Stimulated activated CD8-positive, alpha-beta memory T cell treated with anti-CD3 and anti-CD28 coated beads, Interleukin-2, amount 100 ng/mL, for 48 hours (primary cell): ENCODE results near the gene PXDC1.
"Not testable (repeated sequence)": the region's sequence is repeated elsewhere in the genome, so short reads cannot be mapped to it uniquely, and the experiment has no call there.

Experiments
- DNase-seq, 2 donors: peaks; one replicate each; pipeline ENCODE4 v3.0.0-alpha.2; 2020; ENCODE audit warnings: low read depth in 2 of 2

Gene PXDC1

DNA sequence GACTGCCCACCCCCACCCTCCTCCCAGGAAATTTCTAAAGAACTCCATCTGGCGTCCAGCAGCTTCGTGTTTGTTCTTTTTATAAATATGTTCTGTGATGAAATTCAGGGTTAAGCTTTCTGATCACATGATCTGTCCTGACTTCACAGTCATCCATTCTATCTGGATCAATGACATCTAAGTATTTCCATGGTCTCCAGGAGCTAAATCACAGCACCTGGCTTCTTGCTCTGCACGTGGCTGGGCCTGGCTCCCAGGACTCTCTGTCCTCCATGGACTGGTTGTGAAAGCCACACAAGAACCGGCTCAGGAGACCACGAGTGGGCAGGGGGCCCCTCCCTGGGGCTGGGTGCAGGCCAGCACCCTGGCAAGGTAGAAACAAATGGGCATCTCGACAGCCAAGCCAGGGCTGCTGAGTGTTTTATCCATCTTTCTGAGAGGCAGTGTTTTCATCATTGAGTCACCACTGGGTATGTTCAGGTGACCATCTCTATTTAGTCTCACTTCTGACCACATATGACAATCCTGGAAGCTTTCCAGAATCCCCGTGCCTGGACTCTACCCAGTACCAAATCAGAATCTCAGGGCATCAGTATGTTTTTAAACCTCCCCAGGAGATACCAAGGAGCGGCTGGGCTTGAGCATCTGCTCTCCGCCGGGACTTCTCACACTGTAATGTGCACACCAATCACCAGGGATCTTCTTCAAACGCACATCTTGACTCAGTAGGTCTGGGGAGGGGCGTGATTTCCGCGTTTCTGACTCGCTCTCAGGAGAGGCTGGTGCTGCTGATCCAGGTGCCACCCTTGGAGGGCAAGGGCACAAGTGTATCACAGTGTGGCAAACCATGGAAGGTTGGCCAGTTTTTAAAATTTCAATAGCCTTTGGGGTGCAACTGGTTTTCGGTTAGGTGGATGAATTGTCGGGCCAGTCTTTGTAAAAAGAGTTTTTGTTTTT, 31.6 kb upstream of the PXDC1 start:
- DNase-seq: no peak

DNA sequence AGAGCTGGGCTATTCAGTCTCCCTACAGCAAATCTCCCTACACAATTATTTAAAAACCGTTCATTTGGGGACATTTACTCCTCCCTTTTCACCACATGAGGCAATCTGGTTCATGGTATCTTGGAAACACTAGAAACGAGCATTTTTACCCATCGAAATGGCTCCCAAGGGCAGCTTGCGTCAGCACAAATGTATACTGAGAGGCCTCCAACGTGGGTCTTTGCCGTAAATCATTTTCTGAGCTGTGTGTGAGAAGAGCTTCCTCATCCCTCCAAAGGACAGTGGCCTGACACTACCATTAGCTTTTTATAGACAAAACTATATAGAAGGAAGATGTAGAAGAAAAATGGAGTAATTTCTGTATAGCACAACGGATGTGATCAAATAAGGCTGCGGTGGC, 30.0 kb upstream of the PXDC1 start:
- no peak for DNase-seq

DNA sequence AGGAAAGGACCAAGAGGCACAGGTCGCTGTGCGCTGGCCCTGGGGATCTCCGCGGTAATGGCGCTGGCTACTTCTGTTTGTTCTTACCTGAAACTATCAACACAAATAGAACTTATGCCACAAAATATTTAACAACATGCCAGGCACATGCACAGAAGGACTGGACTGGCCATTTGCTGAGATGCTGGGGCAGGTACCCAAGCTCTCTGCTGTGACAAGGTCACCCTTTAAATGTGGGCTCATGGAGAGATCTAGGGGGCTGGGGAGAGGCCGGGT, 28.0 kb upstream of the PXDC1 start:
- no peak for DNase-seq

DNA sequence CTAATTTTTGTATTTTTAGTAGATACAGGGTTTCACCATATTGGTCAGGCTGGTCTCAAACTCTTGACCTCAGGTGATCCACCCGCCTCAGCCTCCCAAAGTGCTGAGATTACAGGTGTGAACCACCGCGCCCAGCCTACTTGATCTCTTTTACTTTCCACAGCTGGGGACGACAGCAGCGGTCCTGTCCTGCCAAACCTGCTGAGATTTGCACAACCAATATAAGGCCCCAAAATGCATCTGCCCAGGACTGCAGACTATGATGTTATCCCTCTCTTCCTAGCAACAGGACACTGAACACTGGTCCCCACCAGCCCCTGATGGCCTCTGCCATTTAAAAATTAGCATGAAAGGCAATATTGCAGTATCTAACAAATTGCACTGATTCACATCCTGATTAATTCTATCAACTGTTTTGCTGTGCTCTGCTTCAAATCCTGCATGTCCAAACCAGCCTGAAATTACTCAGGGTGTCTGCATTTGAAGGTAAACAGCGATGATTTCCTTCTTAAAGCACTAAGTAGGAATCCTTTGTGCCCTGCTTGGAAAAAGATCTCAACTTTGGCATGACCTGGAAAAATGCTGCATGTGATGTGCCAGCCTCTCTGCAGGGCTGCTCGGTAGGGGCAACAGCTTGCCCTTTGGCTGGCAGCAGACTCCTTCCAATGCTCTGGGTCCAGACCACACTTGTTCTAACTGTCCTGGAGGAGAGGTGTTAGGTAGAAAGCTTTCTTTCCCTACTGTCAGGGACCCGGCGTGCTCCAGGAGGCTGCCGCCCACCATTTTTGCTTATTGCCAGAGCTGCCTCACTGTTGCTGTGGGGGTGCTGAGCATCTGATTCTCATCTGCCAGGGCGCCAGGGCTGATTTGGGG, 27.4 kb upstream of the PXDC1 start:
- DNase-seq: no peak

DNA sequence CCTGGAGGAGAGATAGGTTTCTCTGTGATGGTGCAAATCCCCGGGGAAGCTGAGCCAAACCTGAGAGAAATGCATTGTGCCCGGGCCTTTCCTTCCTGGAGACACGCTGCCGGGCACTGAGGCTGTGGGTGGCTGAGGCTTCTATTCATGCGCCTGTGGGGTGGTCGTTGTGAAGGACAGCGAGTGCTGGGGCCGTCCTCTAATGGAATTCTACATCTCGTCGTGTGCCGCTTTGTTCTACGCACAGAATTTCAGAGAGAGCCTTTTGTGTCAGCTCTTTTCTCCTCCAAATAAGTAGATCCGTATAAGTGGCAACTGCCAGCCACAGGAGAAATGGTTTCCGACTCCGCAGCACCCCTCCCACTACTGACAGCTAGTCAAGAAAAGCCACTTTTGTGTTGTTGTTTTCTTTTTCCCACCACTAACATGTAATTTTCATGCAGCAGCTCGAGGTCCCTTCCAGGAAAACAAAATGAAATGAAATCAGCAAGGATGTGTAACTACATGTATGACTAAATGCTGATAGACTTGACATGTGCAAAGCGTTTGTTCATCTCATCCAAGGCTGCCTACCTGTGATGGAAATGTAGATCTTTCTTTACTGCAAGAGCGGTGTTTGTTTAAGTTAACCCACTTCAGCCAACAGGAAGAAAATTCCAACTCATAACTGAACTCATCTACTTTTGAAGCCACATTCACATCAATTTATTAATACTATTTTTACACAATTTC, 26.4 kb upstream of the PXDC1 start:
- DNase-seq: no peak

DNA sequence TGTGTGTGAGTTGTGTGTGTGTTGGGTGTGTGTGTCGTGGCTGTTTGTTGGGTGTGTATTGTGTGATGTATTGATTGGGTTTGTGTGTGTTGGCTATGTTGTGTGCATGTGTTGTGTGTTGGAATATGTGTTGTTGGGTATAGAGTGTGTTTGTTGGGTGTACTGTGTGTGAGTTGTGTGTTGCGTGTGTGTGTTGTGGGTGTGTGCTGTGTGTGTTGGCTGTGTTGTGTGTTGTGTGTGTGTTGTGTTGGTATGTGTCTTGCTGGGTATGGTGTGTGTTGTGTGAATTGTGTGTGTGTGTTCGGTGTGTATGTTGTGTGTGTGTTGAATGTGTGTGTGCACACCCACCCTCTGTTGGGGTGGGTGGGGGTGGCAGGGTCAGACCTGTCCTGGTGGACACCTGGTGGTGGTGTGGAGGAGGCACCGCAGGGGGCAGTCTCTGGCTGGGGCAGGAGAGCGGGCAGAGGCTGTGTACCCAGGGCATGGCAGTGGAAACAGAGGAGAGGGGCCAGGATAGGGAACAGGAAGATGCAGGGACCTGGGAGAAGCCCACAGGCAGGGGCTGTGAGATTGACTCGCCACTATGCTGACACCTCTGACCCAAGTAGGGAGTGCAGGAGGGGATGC, 25.5 kb upstream of the PXDC1 start:
- no peak for DNase-seq

DNA sequence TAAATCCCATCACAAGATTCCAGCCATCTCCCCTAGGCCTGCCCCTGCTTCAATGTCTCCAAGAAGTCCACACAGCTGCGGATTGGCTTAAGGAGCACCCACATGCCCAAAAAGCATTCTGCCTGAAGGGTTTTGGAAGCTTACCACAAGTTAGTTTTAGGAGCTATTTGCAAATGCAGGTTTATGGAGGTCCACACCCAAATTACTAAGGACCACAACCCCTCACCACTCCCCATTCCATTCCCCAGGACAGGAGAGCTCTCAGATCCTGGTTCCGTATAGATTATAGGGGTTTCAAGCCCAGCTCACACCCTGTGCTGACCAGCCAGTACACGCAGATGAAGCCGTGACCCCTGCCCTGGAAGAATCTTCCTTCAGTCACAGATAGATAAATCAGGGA, 24.3 kb upstream of the PXDC1 start:
- DNase-seq: no peak

DNA sequence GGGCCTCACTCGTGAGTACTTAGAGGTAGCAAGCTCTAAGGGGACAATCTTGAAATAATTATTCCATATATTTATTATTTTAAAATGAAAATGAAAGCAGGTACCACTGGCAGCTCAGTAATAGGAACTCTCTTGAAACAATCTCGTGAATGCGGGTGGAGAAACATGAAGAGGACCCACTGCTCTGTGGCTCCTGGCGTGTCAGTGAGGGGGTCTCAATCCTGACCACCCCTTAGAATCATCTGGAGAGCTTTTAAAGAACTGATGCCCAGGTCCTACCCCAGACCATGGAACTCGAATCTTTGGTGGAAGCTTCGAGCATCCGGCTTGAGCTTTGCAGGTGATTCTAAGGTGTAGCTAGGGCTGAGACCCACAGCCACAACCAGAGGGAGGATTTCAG, 23.9 kb upstream of the PXDC1 start:
- no peak for DNase-seq

DNA sequence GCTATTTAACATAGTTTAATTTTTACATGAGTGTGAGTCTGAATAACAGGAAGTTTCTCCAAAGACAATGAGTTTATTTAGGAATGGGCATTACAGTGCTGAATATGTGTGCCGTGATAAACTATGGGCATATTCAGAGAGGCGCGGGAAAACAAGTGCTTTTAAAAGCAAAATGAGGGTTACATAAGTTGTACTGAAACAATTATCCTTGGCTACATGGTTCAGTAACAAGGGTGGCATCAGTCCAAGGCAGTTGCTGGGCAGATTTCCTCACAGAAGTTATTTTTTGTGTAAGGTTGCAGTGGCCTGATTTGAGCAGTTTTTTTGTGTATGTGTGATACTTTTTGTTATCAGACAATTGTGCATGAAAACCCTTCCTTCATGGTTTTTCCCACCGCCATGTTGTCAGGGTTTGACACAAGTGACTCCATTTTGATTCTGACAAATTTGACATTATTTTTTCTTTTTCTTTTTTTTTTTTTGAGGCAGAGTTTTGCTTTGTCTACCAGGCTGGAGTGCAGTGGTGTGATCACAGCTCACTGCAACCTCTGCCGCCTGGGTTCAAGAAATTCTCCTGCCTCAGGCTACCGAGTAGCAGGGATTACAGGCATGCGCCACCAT, 22.3 kb upstream of the PXDC1 start:
- DNase-seq: no peak

DNA sequence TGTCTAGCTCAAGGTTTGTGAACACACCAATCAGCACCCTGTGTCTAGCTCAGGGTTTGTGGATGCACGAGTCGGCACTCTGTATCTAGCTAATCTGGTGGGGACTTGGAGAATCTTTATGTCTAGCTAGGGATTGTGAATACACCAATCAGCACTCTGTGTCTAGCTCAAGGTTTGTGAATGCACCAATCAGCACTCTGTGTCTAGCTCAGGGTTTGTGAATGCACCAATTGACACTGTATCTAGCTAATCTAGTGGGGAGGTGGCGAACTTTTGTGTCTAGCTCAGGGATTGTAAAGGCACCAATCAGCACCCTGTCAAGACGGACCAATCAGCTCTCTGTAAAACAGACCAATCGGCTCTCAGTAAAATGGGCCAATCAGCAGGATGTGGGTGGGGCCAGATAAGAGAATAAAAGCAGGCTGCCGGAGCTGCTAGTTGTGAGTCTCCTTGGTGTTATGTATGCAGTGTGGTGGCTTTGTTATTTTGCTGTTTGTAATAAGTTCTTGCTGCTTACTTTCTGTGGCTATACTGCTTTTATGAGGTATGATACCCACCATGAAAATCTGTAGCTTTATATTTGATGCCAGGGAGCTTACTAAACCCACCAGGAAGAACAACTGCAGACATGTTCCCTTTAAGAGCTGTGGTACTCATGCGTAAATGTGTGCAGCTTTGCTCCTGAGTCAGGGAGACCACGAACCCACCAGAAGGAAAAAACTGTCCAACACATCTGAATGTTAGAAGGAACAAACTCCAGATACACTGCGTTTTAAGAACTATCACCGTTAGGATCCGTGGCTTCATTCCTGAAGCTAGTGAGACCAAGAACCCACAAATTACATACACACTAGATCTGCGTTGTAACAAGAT, 20.9 kb upstream of the PXDC1 start:
- DNase-seq: not testable (repeated sequence)

DNA sequence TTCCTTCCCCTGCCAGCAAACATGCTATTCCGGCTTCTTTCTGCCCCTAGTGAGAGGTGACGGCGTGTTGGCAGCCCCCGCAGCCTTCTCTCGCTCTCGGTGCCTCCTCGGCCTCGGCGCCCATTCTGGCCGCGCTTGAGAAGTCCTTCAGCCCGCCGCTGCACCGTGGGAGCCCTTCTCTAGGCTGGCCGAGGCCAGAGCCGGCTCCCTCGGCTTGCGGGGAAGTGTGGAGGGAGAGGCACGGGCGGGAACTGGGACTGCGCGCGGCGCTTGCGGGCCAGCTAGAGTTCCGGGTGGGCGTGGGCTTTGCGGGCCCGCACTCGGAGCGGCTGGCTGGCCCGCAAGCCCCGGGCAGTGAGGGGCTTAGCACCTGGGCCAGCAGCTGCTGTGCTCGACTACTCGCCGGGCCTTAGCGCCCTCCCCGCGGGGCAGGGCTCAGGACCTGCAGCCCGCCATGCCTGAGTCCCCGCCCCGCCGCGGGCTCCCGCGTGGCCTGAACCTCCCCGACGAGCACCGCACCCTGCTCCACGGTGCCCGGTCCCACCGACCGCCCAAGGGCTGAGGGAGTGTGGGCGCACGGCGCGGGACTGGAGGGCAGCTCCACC, 20.0 kb upstream of the PXDC1 start:
- no peak for DNase-seq

DNA sequence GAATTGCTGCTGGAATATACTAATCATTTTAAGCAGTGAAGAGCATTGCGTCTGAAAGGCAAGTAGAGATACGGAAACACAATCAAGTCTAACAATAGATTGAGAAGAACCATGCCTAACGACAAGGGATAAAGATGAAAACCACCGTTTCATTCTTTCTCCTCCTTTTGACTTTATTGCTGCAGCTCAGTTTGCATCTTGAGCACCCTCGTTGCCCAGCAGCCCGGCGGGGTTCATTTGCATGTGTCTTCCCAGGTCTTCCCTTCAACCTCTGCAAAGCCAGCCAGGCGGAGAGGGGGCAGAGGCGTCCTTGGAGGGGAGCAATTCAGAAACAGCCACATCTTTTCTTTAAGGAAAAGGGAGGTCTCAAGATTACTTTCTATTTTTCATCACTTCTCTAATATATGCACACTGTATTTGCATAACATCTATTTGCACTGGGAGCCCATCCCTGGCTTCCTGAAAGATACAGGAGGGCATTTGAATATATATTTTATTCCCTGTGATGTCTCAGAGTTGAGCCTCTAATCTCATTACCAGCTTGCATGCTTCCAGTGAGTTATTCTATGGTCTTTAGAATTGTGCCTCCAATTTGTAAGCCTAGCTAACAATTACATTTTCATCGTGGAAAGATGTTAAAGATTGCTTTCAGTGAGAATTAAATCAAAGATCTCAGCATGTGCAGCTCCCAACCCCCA, 18.7 kb upstream of the PXDC1 start:
- no peak for DNase-seq

DNA sequence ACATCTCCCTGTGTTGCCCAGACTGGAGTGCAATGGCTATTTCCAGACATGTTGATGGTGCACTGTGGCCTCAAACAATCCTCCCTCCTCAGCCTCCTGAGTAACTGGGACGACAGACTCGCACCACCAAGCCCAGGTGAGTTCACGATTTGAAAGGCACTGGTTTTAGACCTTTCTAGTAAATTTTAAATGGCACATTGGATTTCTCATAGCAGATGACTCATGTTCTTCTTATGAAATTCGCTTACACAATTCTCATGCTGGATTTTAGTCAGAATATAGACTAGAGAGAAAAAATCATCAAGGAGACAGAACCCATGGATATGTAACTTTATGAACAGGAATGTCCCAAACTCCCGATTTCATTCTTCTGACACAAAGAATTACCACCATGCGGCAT, 18.1 kb upstream of the PXDC1 start:
- DNase-seq: no peak

DNA sequence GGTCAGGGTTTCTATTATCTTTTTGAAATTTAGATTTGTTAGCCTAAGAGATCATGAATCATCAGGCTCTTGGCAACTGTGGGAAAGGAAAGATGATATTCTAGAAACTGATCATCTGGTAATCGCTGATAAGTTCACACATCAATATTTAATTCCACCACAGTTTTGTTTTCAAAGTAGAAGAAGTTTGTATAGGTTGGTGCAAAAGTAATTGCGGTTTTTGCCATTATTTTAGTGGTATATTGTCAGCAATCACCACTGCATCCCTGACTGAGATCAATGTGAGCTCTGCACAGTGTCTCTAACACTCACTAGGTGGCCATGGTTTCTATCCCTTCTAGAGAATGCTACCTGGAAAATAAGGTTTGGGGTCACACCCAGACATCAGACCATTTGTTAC, 17.0 kb upstream of the PXDC1 start:
- DNase-seq: no peak

DNA sequence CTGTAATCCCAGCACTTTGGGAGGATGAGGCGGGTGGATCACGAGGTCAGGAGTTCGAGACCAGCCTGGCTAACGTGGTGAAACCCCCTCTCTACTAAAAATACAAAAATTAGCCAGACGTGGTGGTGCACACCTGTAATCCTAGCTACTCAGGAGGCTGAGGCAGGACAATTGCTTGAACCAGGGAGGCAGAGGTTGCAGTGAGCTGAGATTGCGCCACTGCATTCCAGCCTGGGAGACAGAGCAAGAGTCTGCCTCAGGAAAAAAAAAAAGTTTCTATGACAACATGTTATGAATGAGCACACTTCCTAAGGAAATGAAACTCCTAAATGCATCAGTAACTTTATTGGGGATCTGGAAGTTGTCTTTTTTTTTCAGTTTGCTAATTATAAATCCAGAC, 16.0 kb upstream of the PXDC1 start:
- DNase-seq: not testable (repeated sequence)

DNA sequence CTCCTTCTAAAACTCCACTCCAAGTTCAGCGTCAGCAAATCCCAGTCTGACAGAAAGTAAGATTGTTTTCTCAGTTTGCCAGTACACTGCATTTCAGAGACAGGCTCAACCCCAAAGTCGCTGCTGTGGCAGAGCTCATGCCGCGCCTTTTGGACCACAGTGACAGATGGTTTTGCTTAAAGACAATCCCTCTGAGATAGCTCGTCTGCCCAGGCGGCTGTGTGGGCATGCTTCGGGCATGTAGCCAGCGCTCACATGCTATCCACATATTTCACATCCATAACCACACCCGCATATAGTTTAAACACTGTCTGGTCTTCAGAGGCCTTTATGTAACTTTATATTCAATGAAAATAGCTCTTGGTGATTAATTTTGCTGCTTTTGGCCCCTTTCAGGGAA, 14.7 kb upstream of the PXDC1 start:
- no peak for DNase-seq

DNA sequence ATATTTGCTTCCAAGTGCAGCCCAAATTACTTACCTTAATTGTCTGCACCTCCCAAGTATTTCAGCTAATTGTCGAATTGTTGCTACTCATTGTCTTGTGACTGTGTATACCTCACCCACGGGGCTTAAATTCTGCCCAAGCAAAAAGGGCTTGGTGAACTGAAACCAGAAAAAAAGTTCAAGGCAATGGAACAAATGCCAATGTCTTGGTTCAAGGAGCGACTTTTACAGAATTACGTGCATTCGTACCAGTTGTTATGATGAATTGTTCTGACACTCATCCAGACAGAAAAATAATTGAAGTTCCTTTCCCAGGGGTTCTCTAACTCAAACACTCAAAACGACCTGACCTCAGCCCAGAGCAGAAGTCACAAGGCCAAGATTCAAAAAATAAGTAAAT, 13.9 kb upstream of the PXDC1 start:
- DNase-seq: no peak

DNA sequence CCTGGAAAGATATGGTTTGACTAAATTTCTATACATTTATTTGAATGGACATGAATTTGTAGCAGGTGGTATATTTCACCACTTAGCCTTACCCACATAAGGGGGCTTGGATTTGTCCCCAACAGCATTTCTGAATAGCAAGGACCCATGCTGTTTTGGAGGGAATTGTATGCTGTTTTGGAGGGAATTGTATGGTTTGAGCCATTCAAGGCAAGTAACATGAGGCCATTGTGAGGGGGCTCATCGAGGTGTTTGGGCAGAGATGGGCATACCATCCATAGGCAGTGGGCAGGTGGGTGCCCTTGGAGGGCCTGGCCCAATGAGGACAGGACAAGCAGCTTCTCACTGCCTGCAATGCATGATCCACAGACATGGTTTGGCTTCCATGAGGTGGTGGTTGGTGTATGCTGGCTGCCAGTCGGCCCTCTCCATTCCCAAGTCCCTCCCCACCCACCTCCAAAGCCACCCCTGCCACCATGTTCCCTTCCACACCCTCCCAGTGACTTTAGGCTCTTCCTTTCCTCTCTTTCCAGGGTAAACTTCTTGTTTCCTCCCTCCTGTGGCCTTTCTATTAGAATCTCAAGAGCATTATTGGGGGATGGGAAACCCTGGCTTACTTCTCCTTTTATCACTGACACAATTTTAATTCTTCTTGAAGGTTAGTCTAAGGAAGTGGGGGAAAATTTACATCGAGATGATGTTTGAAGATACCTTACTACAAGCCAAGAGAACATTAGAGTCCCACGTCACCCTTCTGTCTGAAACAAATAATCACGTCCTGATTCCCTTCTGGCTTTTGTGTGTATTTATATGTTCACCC, 13.2 kb upstream of the PXDC1 start:
- DNase-seq: no peak

DNA sequence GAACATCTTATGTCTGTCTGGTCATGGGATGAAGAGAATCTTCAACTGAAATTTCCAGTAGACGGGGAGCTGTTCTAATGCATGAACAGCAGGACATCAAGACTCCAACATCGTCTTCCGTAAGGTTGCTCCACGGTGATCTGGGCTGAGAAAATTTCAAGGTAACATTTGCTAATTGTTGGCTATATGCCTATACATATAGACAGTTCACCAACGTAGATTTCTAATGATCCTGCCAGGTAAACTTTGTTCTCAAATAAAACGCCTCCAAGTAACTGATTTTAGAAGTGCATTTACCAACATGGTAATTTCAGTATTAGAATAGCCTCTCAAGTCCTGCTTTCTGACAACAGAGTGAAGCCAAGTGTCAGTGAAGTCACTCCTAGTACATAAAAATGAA, 11.3 kb upstream of the PXDC1 start:
- no peak for DNase-seq
